LoVo (cell line): ENCODE data around the gene ITGB7.
"Not testable (repeated sequence)": the region's sequence is repeated elsewhere in the genome, so short reads cannot be mapped to it uniquely, and the experiment has no call there.

Experiments used
- DNase-seq: peaks from one replicate; pipeline ENCODE4 v3.0.0-alpha.2; 2016; ENCODE audit warnings: low spot score

ITGB7 gene

GRCh38 chr12:53217051-53217930, 10.2 kb upstream of the ITGB7 start:
- no peak for DNase-seq

GRCh38 chr12:53215497-53215896, 8.4 kb upstream of the ITGB7 start:
- no peak for DNase-seq

GRCh38 chr12:53214687-53215455, 7.8 kb upstream of the ITGB7 start:
- no peak for DNase-seq

- DNase-seq, result no peak
Observed at GRCh38 chr12:53214221-53214620, 7.2 kb upstream of the ITGB7 start.

- DNase-seq, result peak; percentile 76
Observed at GRCh38 chr12:53213348-53213747, 6.3 kb upstream of the ITGB7 start.

GRCh38 chr12:53212931-53213330, 5.9 kb upstream of the ITGB7 start:
- DNase-seq, result no peak

- no peak for DNase-seq
Observed at GRCh38 chr12:53211476-53212381, 4.7 kb upstream of the ITGB7 start.

- no peak for DNase-seq
Observed at GRCh38 chr12:53210843-53211242, 3.8 kb upstream of the ITGB7 start.

GRCh38 chr12:53208877-53209463, 1.9 kb upstream of the ITGB7 start:
- no peak for DNase-seq

GRCh38 chr12:53208435-53208834, 1.4 kb upstream of the ITGB7 start:
- no peak for DNase-seq

GRCh38 chr12:53205747-53206419, 1.2 kb downstream of the ITGB7 start:
- no peak for DNase-seq

- no peak for DNase-seq
Observed at GRCh38 chr12:53204351-53204750, 2.7 kb downstream of the ITGB7 start.

- DNase-seq, result not testable (repeated sequence)
Observed at GRCh38 chr12:53202316-53202715, 4.7 kb downstream of the ITGB7 start.

- DNase-seq, result no peak
Observed at GRCh38 chr12:53201639-53202038, 5.4 kb downstream of the ITGB7 start.

- no peak for DNase-seq
Observed at GRCh38 chr12:53201177-53201541, 5.9 kb downstream of the ITGB7 start.

- DNase-seq, result no peak
Observed at GRCh38 chr12:53200458-53201176, 6.4 kb downstream of the ITGB7 start.

- DNase-seq, result no peak
Observed at GRCh38 chr12:53200107-53200457, 7.0 kb downstream of the ITGB7 start.

GRCh38 chr12:53199700-53200099, 7.4 kb downstream of the ITGB7 start:
- no peak for DNase-seq

GRCh38 chr12:53198486-53199110, 8.5 kb downstream of the ITGB7 start:
- DNase-seq, result no peak

- no peak for DNase-seq
Observed at GRCh38 chr12:53197011-53197640, 9.9 kb downstream of the ITGB7 start.
